ENCODE data around the gene TMEM95.

TMEM95 gene

GRCh38 chr17:7326186-7326585 is 28.8 kb upstream of the TMEM95 start:
- Histone ChIP-seq H3K27ac (ENCODE audit: low read length) (no peak overlapping the region), H3K9me3 (ENCODE audit: insufficient read depth, low read length) (no peaks in the 10 kb centered on the region), H3K79me2 (ENCODE audit: low read length) (peaks cover 16% of the 10 kb centered on the region), H3K9ac (ENCODE audit: low read length) (no peak overlapping the region), H3K36me3 (replicated peaks; ENCODE audit: low read depth, low read length) (peaks cover 17% of the 10 kb centered on the region), H4K20me1 (ENCODE audit: insufficient read depth, low read length) (no peaks in the 10 kb centered on the region), H3K27me3 (ENCODE audit: low read depth, low read length) (no peaks in the 10 kb centered on the region), H3K4me1 (ENCODE audit: low read length) (peaks cover 16% of the 10 kb centered on the region), H2AFZ (ENCODE audit: low read depth, low read length) (no peak overlapping the region), H3K4me2 (ENCODE audit: low read length) (no peak overlapping the region), H3K4me3 (ENCODE audit: low read length) (no peak overlapping the region)
- TF ChIP-seq CTCF (IDR thresholded peaks at IDR 0.05; ENCODE audit: low read depth, low read length), result no peak
- TF ChIP-seq EZH2phosphoT487 (IDR thresholded peaks at IDR 0.05; ENCODE audit: low read depth), result no peak

GRCh38 chr17:7327056-7327455 is 27.9 kb upstream of the TMEM95 start:
- H3K36me3 ChIP-seq (replicated peaks; ENCODE audit: low read depth, low read length), result peaks cover 17% of the 10 kb centered on the region
- H3K4me1 ChIP-seq (ENCODE audit: low read length), result peaks cover 24% of the 10 kb centered on the region
- TF ChIP-seq EZH2phosphoT487 (IDR thresholded peaks at IDR 0.05; ENCODE audit: low read depth) (no peak), CTCF (IDR thresholded peaks at IDR 0.05; ENCODE audit: low read depth, low read length) (no peak)
- no peak overlapping the region for H3K9ac ChIP-seq (ENCODE audit: low read length)
- H4K20me1 ChIP-seq (ENCODE audit: insufficient read depth, low read length), result no peaks in the 10 kb centered on the region
- H3K27ac ChIP-seq (ENCODE audit: low read length), result no peak overlapping the region
- no peaks in the 10 kb centered on the region for H3K27me3 ChIP-seq (ENCODE audit: low read depth, low read length)
- H3K9me3 ChIP-seq (ENCODE audit: insufficient read depth, low read length), result no peaks in the 10 kb centered on the region
- H3K4me2 ChIP-seq (ENCODE audit: low read length), result no peak overlapping the region
- no peak overlapping the region for H2AFZ ChIP-seq (ENCODE audit: low read depth, low read length)
- peaks cover 16% of the 10 kb centered on the region for H3K79me2 ChIP-seq (ENCODE audit: low read length)
- no peak overlapping the region for H3K4me3 ChIP-seq (ENCODE audit: low read length)

GRCh38 chr17:7327501-7327900 is 27.5 kb upstream of the TMEM95 start:
- H3K27me3 ChIP-seq (ENCODE audit: low read depth, low read length), result no peaks in the 10 kb centered on the region
- H3K4me2 ChIP-seq (ENCODE audit: low read length), result peak overlapping the region; percentile 92
- H3K79me2 ChIP-seq (ENCODE audit: low read length), result peaks cover 16% of the 10 kb centered on the region
- no peaks in the 10 kb centered on the region for H3K9me3 ChIP-seq (ENCODE audit: insufficient read depth, low read length)
- no peaks in the 10 kb centered on the region for H4K20me1 ChIP-seq (ENCODE audit: insufficient read depth, low read length)
- H3K27ac ChIP-seq (ENCODE audit: low read length), result no peak overlapping the region
- no peak overlapping the region for H2AFZ ChIP-seq (ENCODE audit: low read depth, low read length)
- H3K36me3 ChIP-seq (replicated peaks; ENCODE audit: low read depth, low read length), result peaks cover 16% of the 10 kb centered on the region
- TF ChIP-seq EZH2phosphoT487 (IDR thresholded peaks at IDR 0.05; ENCODE audit: low read depth) (no peak), CTCF (IDR thresholded peaks at IDR 0.05; ENCODE audit: low read depth, low read length) (no peak)
- H3K9ac ChIP-seq (ENCODE audit: low read length), result no peak overlapping the region
- H3K4me1 ChIP-seq (ENCODE audit: low read length), result peaks cover 29% of the 10 kb centered on the region
- no peak overlapping the region for H3K4me3 ChIP-seq (ENCODE audit: low read length)

GRCh38 chr17:7328009-7328408 is 26.9 kb upstream of the TMEM95 start:
- Histone ChIP-seq H3K36me3 (replicated peaks; ENCODE audit: low read depth, low read length) (peaks cover 11% of the 10 kb centered on the region), H3K79me2 (ENCODE audit: low read length) (peaks cover 16% of the 10 kb centered on the region), H3K4me2 (ENCODE audit: low read length) (peak overlapping the region; percentile 92), H3K4me1 (ENCODE audit: low read length) (peaks cover 30% of the 10 kb centered on the region), H4K20me1 (ENCODE audit: insufficient read depth, low read length) (no peaks in the 10 kb centered on the region), H3K4me3 (ENCODE audit: low read length) (peak overlapping the region; percentile 88), H2AFZ (ENCODE audit: low read depth, low read length) (no peak overlapping the region), H3K9ac (ENCODE audit: low read length) (peak overlapping the region; percentile 94), H3K9me3 (ENCODE audit: insufficient read depth, low read length) (no peaks in the 10 kb centered on the region), H3K27me3 (ENCODE audit: low read depth, low read length) (no peaks in the 10 kb centered on the region), H3K27ac (ENCODE audit: low read length) (no peak overlapping the region)
- no peak for TF ChIP-seq CTCF (IDR thresholded peaks at IDR 0.05; ENCODE audit: low read depth, low read length)
- TF ChIP-seq EZH2phosphoT487 (IDR thresholded peaks at IDR 0.05; ENCODE audit: low read depth), result no peak

Data from OCI-LY3 (cell line).